NCI-H1694 (cell line): ENCODE measurements around the gene FTCD.
"Not testable (repeated sequence)": the region's sequence is repeated elsewhere in the genome, so short reads cannot be mapped to it uniquely, and the experiment has no call there.

ENCODE experiments used
- DNase-seq: peaks from one replicate; lab custom pipeline; 2025; lab: John Stamatoyannopoulos, UW

FTCD gene

GRCh38 chr21:46140352-46141003 is 14.9 kb downstream of the FTCD start:
- not testable (repeated sequence) for DNase-seq

GRCh38 chr21:46139686-46140085 is 15.7 kb downstream of the FTCD start:
- no peak for DNase-seq

GRCh38 chr21:46138383-46138970 is 16.9 kb downstream of the FTCD start:
- no peak for DNase-seq

- DNase-seq: no peak
Measured at GRCh38 chr21:46137908-46138307, 17.5 kb downstream of the FTCD start.

GRCh38 chr21:46136739-46137349 is 18.5 kb downstream of the FTCD start:
- DNase-seq: no peak

- no peak for DNase-seq
Measured at GRCh38 chr21:46135782-46136395, 19.5 kb downstream of the FTCD start.

GRCh38 chr21:46131838-46132651 is 23.3 kb downstream of the FTCD start:
- no peak for DNase-seq

GRCh38 chr21:46131588-46131837 is 23.9 kb downstream of the FTCD start:
- DNase-seq: no peak

GRCh38 chr21:46130831-46131587 is 24.4 kb downstream of the FTCD start:
- DNase-seq: no peak

- DNase-seq: no peak
Measured at GRCh38 chr21:46129846-46130651, 25.3 kb downstream of the FTCD start.

- no peak for DNase-seq
Measured at GRCh38 chr21:46128933-46129571, 26.3 kb downstream of the FTCD start.

GRCh38 chr21:46128106-46128932 is 27.1 kb downstream of the FTCD start:
- no peak for DNase-seq

GRCh38 chr21:46127239-46128105 is 27.9 kb downstream of the FTCD start:
- DNase-seq: no peak

- no peak for DNase-seq
Measured at GRCh38 chr21:46126309-46127238, 28.8 kb downstream of the FTCD start.

- DNase-seq: no peak
Measured at GRCh38 chr21:46125846-46126301, 29.5 kb downstream of the FTCD start.

- DNase-seq: no peak
Measured at GRCh38 chr21:46124926-46125845, 30.2 kb downstream of the FTCD start.
